Activated CD4-positive, alpha-beta T cell treated with anti-CD3 and anti-CD28 coated beads, Interleukin-2, amount 50 U/mL, for 24 hours (primary cell): ENCODE data around the gene LRRC3B.

Experiments
- DNase-seq, 2 donors: peaks; one replicate each; pipeline ENCODE4 v3.0.0-alpha.2; 2020; ENCODE audit warnings: low read depth in 1 of 2, low spot score in 1 of 2

The LRRC3B gene

GRCh38 chr3:26704736-26705135, 82.2 kb downstream of the LRRC3B start:
- DNase-seq = no peak

DNA sequence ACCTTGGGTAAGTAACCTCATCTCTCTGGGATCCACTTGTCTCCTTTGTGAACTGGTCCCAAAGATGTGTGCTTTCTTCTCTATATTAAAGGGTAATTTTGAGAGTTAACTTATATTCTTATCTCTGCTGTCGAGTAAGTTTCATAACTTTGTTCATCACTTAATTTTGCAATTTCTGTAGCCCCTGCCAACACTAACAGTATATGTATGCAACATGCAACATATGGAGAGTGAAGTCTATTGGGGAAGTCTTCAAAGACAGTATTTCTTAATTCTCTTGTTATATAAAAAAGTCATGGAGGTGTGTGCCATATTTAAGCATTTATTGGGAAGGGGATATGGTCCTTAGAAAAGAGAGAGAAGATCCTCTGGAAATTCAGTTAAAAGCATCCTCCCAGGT, 85.9 kb downstream of the LRRC3B start:
- DNase-seq = no peak

GRCh38 chr3:26712211-26713026, 89.8 kb downstream of the LRRC3B start:
- DNase-seq = no peak

GRCh38 chr3:26713091-26713490, 90.5 kb downstream of the LRRC3B start:
- no peak for DNase-seq

DNA sequence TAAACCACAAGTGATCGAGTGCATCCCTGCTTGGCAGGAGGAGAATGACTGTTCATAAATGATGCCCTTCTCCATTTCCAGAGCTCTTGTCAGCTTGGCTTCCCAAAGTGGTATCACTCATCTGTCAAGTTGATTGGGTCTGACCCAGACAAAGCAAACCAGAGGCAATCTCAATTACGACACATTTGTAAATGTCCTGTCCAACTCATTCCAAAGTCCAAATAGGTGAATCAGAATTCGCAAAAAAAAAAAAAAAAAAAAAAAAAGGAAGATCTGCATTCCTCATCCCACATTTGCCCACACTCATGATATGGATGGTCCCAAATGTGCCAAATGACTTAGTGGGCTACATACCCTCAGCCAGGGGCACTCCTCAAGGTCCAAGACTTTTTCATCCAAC, 91.9 kb downstream of the LRRC3B start:
- DNase-seq = no peak

- no peak for DNase-seq
Measured at GRCh38 chr3:26715431-26715830, 92.9 kb downstream of the LRRC3B start.

GRCh38 chr3:26718315-26718714, 95.7 kb downstream of the LRRC3B start:
- no peak for DNase-seq

- DNase-seq = no peak
Measured at GRCh38 chr3:26719134-26719533, 96.6 kb downstream of the LRRC3B start.

GRCh38 chr3:26721047-26721446, 98.5 kb downstream of the LRRC3B start:
- DNase-seq = no peak

DNA sequence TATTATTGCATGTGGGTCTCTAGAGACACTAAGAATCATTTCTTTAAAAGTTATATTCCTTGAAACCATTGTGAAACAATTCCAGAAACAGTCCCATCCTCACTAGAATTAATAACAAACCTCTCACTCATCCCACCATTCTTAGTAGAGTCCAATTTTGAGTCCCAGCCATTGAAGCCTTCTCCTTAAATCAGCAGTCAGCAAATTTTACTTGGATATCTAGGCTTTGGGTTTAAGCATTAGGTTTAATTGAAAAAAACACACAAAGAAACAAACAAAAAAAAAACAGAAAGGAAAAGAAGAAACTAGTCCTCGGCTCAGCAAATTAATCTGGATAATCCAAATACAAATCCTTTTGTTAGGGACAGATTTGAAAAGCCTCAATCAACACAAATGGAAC, 109.3 kb downstream of the LRRC3B start:
- DNase-seq = no peak

DNA sequence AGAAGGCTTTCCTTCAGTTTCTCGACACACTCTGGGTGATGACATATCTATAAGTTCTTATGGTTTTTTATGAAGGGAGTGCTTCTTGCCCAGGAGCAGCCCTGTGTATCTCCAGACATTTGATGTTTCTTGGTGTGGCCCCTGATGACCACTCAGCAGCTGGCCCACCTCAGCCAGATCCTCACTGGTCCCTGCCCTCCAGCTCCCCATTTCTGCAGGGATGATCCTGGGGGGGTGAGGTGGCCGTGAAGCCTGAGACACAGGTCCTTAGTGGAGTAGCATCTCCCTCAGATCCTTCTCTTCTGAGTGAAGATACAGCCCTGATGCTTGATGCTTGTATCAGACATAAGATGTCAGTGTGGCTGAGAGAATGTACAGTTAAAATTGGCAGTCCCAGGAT, 127.7 kb downstream of the LRRC3B start:
- DNase-seq = no peak

- DNase-seq = no peak
Measured at GRCh38 chr3:26752466-26752865, 129.9 kb downstream of the LRRC3B start.

DNA sequence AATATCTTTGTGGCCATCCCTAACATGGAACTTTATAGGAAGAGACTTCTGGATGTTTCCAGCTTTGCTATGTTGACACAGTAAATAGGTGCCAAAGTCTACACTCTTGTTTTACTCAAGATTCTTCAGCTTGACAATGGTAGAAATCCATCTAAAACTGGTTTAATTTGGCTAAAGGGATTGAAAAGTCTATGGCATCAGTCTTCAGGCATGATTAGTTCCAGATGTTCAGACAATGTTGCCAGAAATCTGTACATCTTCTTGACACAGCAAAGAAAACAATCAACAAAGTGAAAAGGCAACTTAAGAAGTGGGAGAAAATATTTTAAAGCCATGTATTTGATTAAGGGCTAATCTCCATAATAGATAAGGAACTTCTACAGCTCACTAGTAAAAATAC, 130.5 kb downstream of the LRRC3B start:
- DNase-seq = no peak

DNA sequence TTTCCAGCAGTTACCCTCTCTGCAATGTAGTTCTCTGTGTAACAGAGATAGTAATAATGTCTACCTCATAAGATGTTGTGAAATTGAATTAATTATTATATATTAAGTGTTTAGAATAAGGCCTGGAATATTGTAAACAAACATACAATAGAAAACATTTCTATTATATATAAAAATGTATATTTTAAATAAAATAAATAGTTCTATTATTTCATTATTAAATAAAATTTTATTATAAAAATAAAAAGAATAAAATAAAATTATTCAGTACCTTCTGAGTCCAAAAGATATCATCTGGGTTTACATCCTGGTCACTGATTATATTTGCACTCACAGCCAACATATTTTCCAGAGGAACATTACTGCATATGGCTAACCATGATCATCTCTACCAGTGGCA, 135.4 kb downstream of the LRRC3B start:
- no peak for DNase-seq
